Activated CD4-positive, alpha-beta memory T cell treated with anti-CD3 and anti-CD28 coated beads for 36 hours (primary cell): ENCODE data around the gene GBP5. TPM values are rescaled to one million over a fixed set of nuclear protein-coding genes. Genes with fewer than 3 reads are reported as not detected.
"Not testable (repeated sequence)": the region's sequence is repeated elsewhere in the genome, so short reads cannot be mapped to it uniquely, and the experiment has no call there.

Experiments used
- CTCF ChIA-PET: fragments of 350-600 bp; sonication (Branson Sonifier 250); formaldehyde crosslinking; loops from one replicate; lab custom pipeline; 2021; ENCODE audit warnings: antibody characterized with exemption, inconsistent platforms; lab: Charles Lee
- POLR2A ChIA-PET: fragments of 350-600 bp; sonication (Branson Sonifier 250); formaldehyde crosslinking; loops from one replicate; lab custom pipeline; 2021; ENCODE audit warnings: antibody characterized with exemption; lab: Charles Lee
- DNase-seq: peaks from one replicate; pipeline ENCODE4 v3.0.0-alpha.2; 2020
- H3K27ac Mint-ChIP-seq: one replicate; pipeline ENCODE4 v1.8.0; 2021; ENCODE audit warnings: mixed read lengths
- H3K27me3 Mint-ChIP-seq: one replicate; pipeline ENCODE4 v1.8.0; 2021; ENCODE audit warnings: mixed read lengths
- H3K36me3 Mint-ChIP-seq: one replicate; pipeline ENCODE4 v1.8.0; 2021; ENCODE audit warnings: mixed read lengths
- H3K4me1 Mint-ChIP-seq: one replicate; pipeline ENCODE4 v1.8.0; 2021; ENCODE audit warnings: low read depth, mixed read lengths
- H3K4me3 Mint-ChIP-seq: one replicate; pipeline ENCODE4 v1.8.0; 2021; ENCODE audit warnings: mild to moderate bottlenecking, mixed read lengths
- H3K9me3 Mint-ChIP-seq: one replicate; pipeline ENCODE4 v1.8.0; 2021; ENCODE audit warnings: mixed read lengths
- intact Hi-C: fragments of 100-400 bp; cut with micrococcal nuclease; formaldehyde crosslinking; loops from one replicate; pipeline ENCODE4 v1.15.1; 2023
- total RNA-seq, 2 experiments: library from RNA; stranded (reverse); gene quantifications; one replicate each; pipeline ENCODE4 v1.2.3, GENCODE V29; 2021

GBP5 gene
- 10 to 100 TPM; 95.1 to 95.7 TPM for total RNA-seq

GRCh38 chr1:89272269-89273041 lies at the start of gene GBP5:
GBP5 (minus strand) TSS chr1:89272860; CDS start chr1:89269555, 3,305 bp downstream.
- not testable (repeated sequence) for H3K9me3 Mint-ChIP-seq, H3K27me3 Mint-ChIP-seq
- intact Hi-C loops = loop anchor here (1.0 to 5.0 kb wide), 3 partner anchors 280 to 380 kb away; partner anchors contain the start of genes GTF2B, KYAT3 and RBMXL1
- Mint-ChIP-seq H3K27ac (peak within 1 kb of the TSS; percentile 99), H3K36me3 (peaks cover 38% of the 10 kb centered on the region), H3K4me3 (peak within 1 kb of the TSS; percentile 99), H3K4me1 (peaks cover 79% of the 10 kb centered on the region)
- ChIA-PET CTCF (interaction anchor here (0.8 to 6.7 kb wide), 9 partner anchors 16 to 274 kb away, joined by 4 to 33 read pairs (median 5); partner anchors contain the start of gene GBP2), POLR2A (interaction anchor here (0.8 to 7.6 kb wide), 14 partner anchors 12 to 339 kb away, joined by 3 to 72 read pairs (median 3); partner anchors contain the start of genes GBP2 and GBP4)
- peak; percentile 84 for DNase-seq

- ChIA-PET POLR2A (no interaction called here), CTCF (interaction anchor here (1.2 kb wide), 1 partner anchor 36 kb away, joined by 4 read pairs; no protein-coding TSS in a partner anchor)
- peaks cover 1% of the 10 kb centered on the region for H3K36me3 Mint-ChIP-seq
- intact Hi-C loops = no loop called here
- H3K27ac Mint-ChIP-seq = no peak overlapping the region
- no peak for DNase-seq
- H3K27me3 Mint-ChIP-seq = no peaks in the 10 kb centered on the region
- H3K4me3 Mint-ChIP-seq = no peak overlapping the region
- H3K4me1 Mint-ChIP-seq = peaks cover 5% of the 10 kb centered on the region
- H3K9me3 Mint-ChIP-seq = peaks cover 33% of the 10 kb centered on the region
Observed at GRCh38 chr1:89322402-89322801, 49.7 kb upstream of the GBP5 start.

- Mint-ChIP-seq H3K27ac (no peak overlapping the region), H3K9me3 (peaks cover 17% of the 10 kb centered on the region), H3K27me3 (no peaks in the 10 kb centered on the region), H3K4me1 (peaks cover 38% of the 10 kb centered on the region), H3K36me3 (peaks cover 10% of the 10 kb centered on the region), H3K4me3 (no peak overlapping the region)
- intact Hi-C loops = no loop called here
- POLR2A ChIA-PET = no interaction called here
- CTCF ChIA-PET = interaction anchor here (1.0 kb wide), 1 partner anchor 227 kb away, joined by 3 read pairs; no protein-coding TSS in a partner anchor
- DNase-seq = no peak
Observed at GRCh38 chr1:89312572-89312971, 39.9 kb upstream of the GBP5 start.

GRCh38 chr1:89311757-89312156 lies 39.1 kb upstream of the GBP5 start:
- Mint-ChIP-seq H3K27me3 (no peaks in the 10 kb centered on the region), H3K4me3 (no peak overlapping the region), H3K36me3 (peaks cover 10% of the 10 kb centered on the region), H3K9me3 (peaks cover 11% of the 10 kb centered on the region), H3K4me1 (peaks cover 38% of the 10 kb centered on the region), H3K27ac (peak overlapping the region; percentile 38)
- CTCF ChIA-PET = interaction anchor here (1.0 to 2.3 kb wide), 2 partner anchors 12 to 226 kb away, joined by 3 to 11 read pairs; no protein-coding TSS in a partner anchor
- POLR2A ChIA-PET = interaction anchor here (1.0 to 3.0 kb wide), 3 partner anchors 17 to 113 kb away, joined by 4 to 18 read pairs (median 5); partner anchors contain the start of gene GBP4
- intact Hi-C loops = loop anchor here (2.0 kb wide), 1 partner anchor 47 kb away; no protein-coding TSS in a partner anchor
- no peak for DNase-seq

- Mint-ChIP-seq H3K4me3 (no peak overlapping the region), H3K27me3 (no peaks in the 10 kb centered on the region), H3K4me1 (peaks cover 42% of the 10 kb centered on the region), H3K9me3 (peaks cover 7% of the 10 kb centered on the region), H3K27ac (peak overlapping the region; percentile 85), H3K36me3 (peaks cover 10% of the 10 kb centered on the region)
- ChIA-PET POLR2A (interaction anchor here (0.9 to 3.0 kb wide), 7 partner anchors 11 to 185 kb away, joined by 3 to 18 read pairs (median 4); partner anchors contain the start of genes GBP2 and GBP4), CTCF (interaction anchor here (1.0 to 2.3 kb wide), 6 partner anchors 9 to 53 kb away, joined by 3 to 11 read pairs (median 4); no protein-coding TSS in a partner anchor)
- DNase-seq = no peak
- intact Hi-C loops = loop anchor here (1.0 to 2.0 kb wide), 4 partner anchors 11 to 123 kb away; no protein-coding TSS in a partner anchor
Observed at GRCh38 chr1:89310976-89311375, 38.3 kb upstream of the GBP5 start.

- peaks cover 7% of the 10 kb centered on the region for H3K9me3 Mint-ChIP-seq
Observed at GRCh38 chr1:89310505-89310904, 37.8 kb upstream of the GBP5 start.

GRCh38 chr1:89309828-89310227 lies 37.2 kb upstream of the GBP5 start:
- intact Hi-C loops = loop anchor here (1.0 to 10.0 kb wide), 5 partner anchors 10 to 1705 kb away; no protein-coding TSS in a partner anchor
- H3K36me3 Mint-ChIP-seq = peaks cover 8% of the 10 kb centered on the region
- peaks cover 5% of the 10 kb centered on the region for H3K9me3 Mint-ChIP-seq
- no peak for DNase-seq
- no peak overlapping the region for H3K4me3 Mint-ChIP-seq
- CTCF ChIA-PET = interaction anchor here (0.8 to 2.3 kb wide), 7 partner anchors 8 to 183 kb away, joined by 3 to 11 read pairs (median 4); no protein-coding TSS in a partner anchor
- H3K27ac Mint-ChIP-seq = peak overlapping the region; percentile 85
- no peaks in the 10 kb centered on the region for H3K27me3 Mint-ChIP-seq
- H3K4me1 Mint-ChIP-seq = peaks cover 50% of the 10 kb centered on the region
- POLR2A ChIA-PET = interaction anchor here (0.7 to 3.0 kb wide), 6 partner anchors 10 to 154 kb away, joined by 3 to 18 read pairs (median 4); partner anchors contain the start of gene GBP4

More at GRCh38 chr1:89310505-89310904, 37.8 kb upstream of the GBP5 start:
- peaks cover 45% of the 10 kb centered on the region for H3K4me1 Mint-ChIP-seq
- peak overlapping the region; percentile 85 for H3K27ac Mint-ChIP-seq
- peaks cover 10% of the 10 kb centered on the region for H3K36me3 Mint-ChIP-seq
- intact Hi-C loops = loop anchor here (1.0 to 2.0 kb wide), 4 partner anchors 10 to 124 kb away; no protein-coding TSS in a partner anchor
- H3K27me3 Mint-ChIP-seq = no peaks in the 10 kb centered on the region
- no peak for DNase-seq
- ChIA-PET CTCF (interaction anchor here (0.8 to 2.3 kb wide), 8 partner anchors 9 to 184 kb away, joined by 3 to 11 read pairs (median 4); no protein-coding TSS in a partner anchor), POLR2A (interaction anchor here (0.7 to 3.0 kb wide), 9 partner anchors 10 to 185 kb away, joined by 3 to 18 read pairs (median 3); partner anchors contain the start of genes GBP2 and GBP4)
- peak overlapping the region; percentile 14 for H3K4me3 Mint-ChIP-seq

GRCh38 chr1:89306273-89306672 lies 33.6 kb upstream of the GBP5 start:
- intact Hi-C loops = loop anchor here (10.0 kb wide), 1 partner anchor 1709 kb away; no protein-coding TSS in a partner anchor
- Mint-ChIP-seq H3K4me3 (no peak overlapping the region), H3K36me3 (peaks cover 4% of the 10 kb centered on the region), H3K9me3 (peaks cover 6% of the 10 kb centered on the region), H3K27ac (no peak overlapping the region), H3K4me1 (peaks cover 43% of the 10 kb centered on the region), H3K27me3 (no peaks in the 10 kb centered on the region)
- ChIA-PET CTCF (no interaction called here), POLR2A (no interaction called here)
- no peak for DNase-seq

- POLR2A ChIA-PET = no interaction called here
- peaks cover 6% of the 10 kb centered on the region for H3K9me3 Mint-ChIP-seq
- intact Hi-C loops = loop anchor here (10.0 kb wide), 1 partner anchor 1709 kb away; no protein-coding TSS in a partner anchor
- H3K27ac Mint-ChIP-seq = no peak overlapping the region
- peaks cover 43% of the 10 kb centered on the region for H3K4me1 Mint-ChIP-seq
- DNase-seq = no peak
- no peak overlapping the region for H3K4me3 Mint-ChIP-seq
- peaks cover 4% of the 10 kb centered on the region for H3K36me3 Mint-ChIP-seq
- no peaks in the 10 kb centered on the region for H3K27me3 Mint-ChIP-seq
- CTCF ChIA-PET = interaction anchor here (1.2 kb wide), 1 partner anchor 29 kb away, joined by 3 read pairs; no protein-coding TSS in a partner anchor
Observed at GRCh38 chr1:89305493-89305892, 32.8 kb upstream of the GBP5 start.

- Mint-ChIP-seq H3K4me1 (peaks cover 42% of the 10 kb centered on the region), H3K36me3 (peaks cover 4% of the 10 kb centered on the region), H3K9me3 (peaks cover 6% of the 10 kb centered on the region), H3K27me3 (no peaks in the 10 kb centered on the region), H3K4me3 (no peak overlapping the region), H3K27ac (no peak overlapping the region)
- ChIA-PET POLR2A (no interaction called here), CTCF (interaction anchor here (1.2 kb wide), 1 partner anchor 29 kb away, joined by 3 read pairs; no protein-coding TSS in a partner anchor)
- intact Hi-C loops = loop anchor here (10.0 kb wide), 1 partner anchor 1710 kb away; no protein-coding TSS in a partner anchor
- no peak for DNase-seq
Observed at GRCh38 chr1:89304572-89305230, 32.0 kb upstream of the GBP5 start.
